H1 (cell line): ENCODE measurements around the gene OGT. TPM values are rescaled to one million over a fixed set of nuclear protein-coding genes. Genes with fewer than 3 reads are reported as not detected.

ENCODE experiments used
- CTCF ChIA-PET: fragments of 300-600 bp; sonication (Branson Sonifier 250); formaldehyde crosslinking; loops from one replicate; lab custom pipeline; 2021; ENCODE audit not compliant: partially characterized antibody; lab: Charles Lee
- POLR2A ChIA-PET: fragments of 300-600 bp; sonication (Branson Sonifier 250); formaldehyde crosslinking; loops from one replicate; lab custom pipeline; 2021; ENCODE audit warnings: inconsistent platforms; ENCODE audit not compliant: partially characterized antibody; lab: Charles Lee
- DNase-seq, 2 experiments: peaks; one replicate each; pipeline versions ENCODE4 v3.0.0 to v3.0.0-alpha.2; 2010 to 2022; ENCODE audit warnings: low spot score in 2 of 2, low read depth in 1 of 2, mixed read lengths in 1 of 2
- FAIRE-seq: peaks from 2 replicates; lab custom pipeline; 2011; peaks lifted over from hg19 to GRCh38; lab: Jason Lieb, UNC
- H2AFZ ChIP-seq: 2 replicates; pipeline ENCODE4 v1.8.1; 2012; ENCODE audit warnings: low read length, inconsistent platforms
- H2AK5ac ChIP-seq: 2 replicates; pipeline ENCODE4 v1.6.1; 2013; ENCODE audit warnings: low read depth, low read length
- H2BK120ac ChIP-seq: replicated peaks from 2 replicates; pipeline ENCODE3; 2013; ENCODE audit warnings: low read depth, low read length, inconsistent platforms
- H2BK12ac ChIP-seq: 2 replicates; pipeline ENCODE4 v1.6.1; 2013; ENCODE audit warnings: low read depth, low read length
- H2BK15ac ChIP-seq: 2 replicates; pipeline ENCODE4 v1.6.1; 2013; ENCODE audit warnings: low read length
- H2BK20ac ChIP-seq: 2 replicates; pipeline ENCODE4 v1.6.1; 2013; ENCODE audit warnings: low read length
- H2BK5ac ChIP-seq: 2 replicates; pipeline ENCODE4 v1.6.1; 2013; ENCODE audit warnings: low read depth, low read length
- H3K14ac ChIP-seq: 2 replicates; pipeline ENCODE4 v1.6.1; 2013; ENCODE audit warnings: inconsistent platforms; ENCODE audit not compliant: insufficient read length
- H3K18ac ChIP-seq: 2 replicates; pipeline ENCODE4 v1.6.1; 2013; ENCODE audit warnings: low read length; ENCODE audit errors: extremely low read depth
- H3K23ac ChIP-seq: 2 replicates; pipeline ENCODE4 v1.6.1; 2013; ENCODE audit warnings: inconsistent platforms; ENCODE audit not compliant: insufficient read length
- H3K23me2 ChIP-seq: 2 replicates; pipeline ENCODE4 v1.6.1; 2013; ENCODE audit warnings: low read depth, low read length
- H3K27ac ChIP-seq: 2 replicates; pipeline ENCODE4 v1.6.1; 2011; ENCODE audit warnings: low read depth, low read length, inconsistent platforms
- H3K27me3 ChIP-seq, 4 experiments: replicated peaks in 1 of 4; 1 replicate in 1 of 4; 2 replicates in 3 of 4; pipeline versions ENCODE4 v1.6.1 to v1.8.1; 2011 to 2013; ENCODE audit warnings: low read length in 3 of 4, mild to moderate bottlenecking in 3 of 4, inconsistent platforms in 2 of 4, mixed read lengths in 2 of 4, moderate library complexity in 1 of 4; ENCODE audit not compliant: control insufficient read depth in 3 of 4, insufficient read depth in 3 of 4; ENCODE audit errors: extremely low read depth in 1 of 4
- H3K36me3 ChIP-seq, 4 experiments: 2 replicates each; pipeline versions ENCODE4 v1.6.1 to v1.8.1; 2011 to 2013; ENCODE audit warnings: mild to moderate bottlenecking in 4 of 4, low read length in 3 of 4, moderate library complexity in 2 of 4, control low read depth in 1 of 4, inconsistent platforms in 1 of 4; ENCODE audit not compliant: insufficient read depth in 4 of 4, control insufficient read depth in 2 of 4
- H3K4ac ChIP-seq: replicated peaks from 2 replicates; pipeline ENCODE3; 2013; ENCODE audit warnings: low read length, low read depth, mixed read lengths, inconsistent platforms; ENCODE audit not compliant: insufficient read length
- H3K4me1 ChIP-seq, 4 experiments: replicated peaks in 1 of 4; 1 replicate in 1 of 4; 2 replicates in 3 of 4; pipeline versions ENCODE4 v1.6.1 to v1.8.1; 2011 to 2013; ENCODE audit warnings: low read length in 3 of 4, inconsistent platforms in 2 of 4, mixed read lengths in 1 of 4; ENCODE audit not compliant: insufficient read depth in 4 of 4, control insufficient read depth in 3 of 4
- H3K4me2 ChIP-seq, 2 experiments: 2 replicates each; pipeline versions ENCODE4 v1.6.1 to v1.8.1; 2011 to 2013; ENCODE audit warnings: low read depth in 2 of 2, low read length in 2 of 2, control low read depth in 1 of 2, inconsistent platforms in 1 of 2, mild to moderate bottlenecking in 1 of 2; ENCODE audit not compliant: insufficient read depth in 1 of 2
- H3K4me3 ChIP-seq, 4 experiments: fragments of 200-600, 300-600 bp in 1 of 4; sonication (generic), shearing (Covaris generic), sonication (Bioruptor Twin) in 1 of 4; 2 replicates each; pipeline versions ENCODE4 v1.5.1 to v1.8.1; 2011 to 2016; ENCODE audit warnings: low read length in 4 of 4, low read depth in 3 of 4, control low read depth in 2 of 4, inconsistent platforms in 2 of 4, mild to moderate bottlenecking in 2 of 4, mixed read lengths in 1 of 4, moderate library complexity in 1 of 4; ENCODE audit not compliant: insufficient read depth in 2 of 4; ENCODE audit errors: extremely low read depth in 1 of 4
- H3K56ac ChIP-seq: replicated peaks from 2 replicates; pipeline ENCODE3; 2013; ENCODE audit warnings: low read depth, mild to moderate bottlenecking, mixed read lengths, low read length, inconsistent platforms; ENCODE audit not compliant: insufficient read length
- H3K79me1 ChIP-seq: 2 replicates; pipeline ENCODE4 v1.6.1; 2013; ENCODE audit warnings: low read depth, low read length, control low read depth
- H3K79me2 ChIP-seq, 2 experiments: 2 replicates each; pipeline versions ENCODE4 v1.6.1 to v1.8.1; 2012 to 2013; ENCODE audit warnings: low read length in 2 of 2, mild to moderate bottlenecking in 2 of 2, inconsistent platforms in 1 of 2; ENCODE audit not compliant: insufficient read depth in 2 of 2, control insufficient read depth in 1 of 2
- H3K9ac ChIP-seq, 4 experiments: replicated peaks in 1 of 4; 1 replicate in 1 of 4; 2 replicates in 3 of 4; pipeline versions ENCODE4 v1.6.1 to v1.8.1; 2011 to 2013; ENCODE audit warnings: low read depth in 3 of 4, low read length in 3 of 4, control low read depth in 2 of 4, mild to moderate bottlenecking in 2 of 4, moderate library complexity in 2 of 4, inconsistent platforms in 1 of 4; ENCODE audit errors: extremely low read depth in 1 of 4
- H3K9me3 ChIP-seq, 2 experiments: 2 replicates each; pipeline versions ENCODE4 v1.6.1 to v1.8.1; 2012 to 2013; ENCODE audit warnings: mild to moderate bottlenecking in 2 of 2, moderate library complexity in 2 of 2, control low read depth in 1 of 2, inconsistent platforms in 1 of 2, low read depth in 1 of 2, low read length in 1 of 2, mixed read lengths in 1 of 2; ENCODE audit not compliant: insufficient read depth in 2 of 2
- H4K20me1 ChIP-seq, 2 experiments: replicated peaks in 1 of 2; 2 replicates each; pipeline versions ENCODE3 to v1.8.1; 2011 to 2013; ENCODE audit warnings: inconsistent platforms in 2 of 2, low read length in 2 of 2, mild to moderate bottlenecking in 1 of 2; ENCODE audit not compliant: insufficient read depth in 2 of 2, control insufficient read depth in 1 of 2
- H4K5ac ChIP-seq: 2 replicates; pipeline ENCODE4 v1.6.1; 2013; ENCODE audit warnings: low read length, low read depth, mixed read lengths, inconsistent platforms; ENCODE audit not compliant: insufficient read length
- H4K8ac ChIP-seq: 2 replicates; pipeline ENCODE4 v1.8.0; 2013; ENCODE audit warnings: mild to moderate bottlenecking, moderate library complexity, low read length, inconsistent platforms; ENCODE audit not compliant: insufficient read depth; ENCODE audit errors: extremely low read depth
- H4K91ac ChIP-seq: replicated peaks from 2 replicates; pipeline ENCODE3; 2013; ENCODE audit warnings: low read length, mixed read lengths, inconsistent platforms; ENCODE audit not compliant: insufficient read length
- CREB1 ChIP-seq: IDR thresholded peaks from 2 replicates; pipeline ENCODE4 v1.6.1; 2012; ENCODE audit warnings: inconsistent platforms
- EGR1 ChIP-seq: IDR thresholded peaks from 2 replicates; pipeline ENCODE4 v1.6.1; 2011; ENCODE audit warnings: low read depth, low read length, borderline replicate concordance
- EP300 ChIP-seq, 2 experiments: IDR thresholded peaks; 1 replicate in 1 of 2; 2 replicates in 1 of 2; pipeline ENCODE4 v1.6.1; 2011 to 2012; ENCODE audit warnings: low read depth in 2 of 2, low read length in 2 of 2, mild to moderate bottlenecking in 2 of 2, borderline replicate concordance in 1 of 2, inconsistent platforms in 1 of 2, moderate library complexity in 1 of 2
- FOSL1 ChIP-seq: IDR thresholded peaks from 2 replicates; pipeline ENCODE4 v1.6.1; 2011; ENCODE audit warnings: mild to moderate bottlenecking, low read depth, low read length, moderate library complexity; ENCODE audit not compliant: insufficient read depth
- POU5F1 ChIP-seq: IDR thresholded peaks from 2 replicates; pipeline ENCODE4 v1.6.1; 2011; ENCODE audit warnings: low read depth, mild to moderate bottlenecking, low read length, moderate library complexity
- RAD21 ChIP-seq, 2 experiments: IDR thresholded peaks in 1 of 2; conservative IDR thresholded peaks in 1 of 2; 2 replicates each; pipeline ENCODE4 v1.6.1; 2011; ENCODE audit warnings: low read depth in 2 of 2, low read length in 2 of 2, improper control_type of control experiment in 1 of 2, inconsistent platforms in 1 of 2, mild to moderate bottlenecking in 1 of 2, moderate library complexity in 1 of 2
- TBP ChIP-seq: IDR thresholded peaks from 2 replicates; pipeline ENCODE4 v1.6.1; 2011; ENCODE audit warnings: low read depth, low read length, improper control_type of control experiment
- YY1 ChIP-seq: IDR thresholded peaks from 2 replicates; pipeline ENCODE4 v1.6.1; 2011; ENCODE audit warnings: low read depth, mild to moderate bottlenecking, low read length
- WGBS, 2 experiments: shearing (Covaris generic) in 1 of 2; methylation state at CpG; one replicate each; pipeline versions ENCODE4 v1.1.6 to v1.1.7; 2013 to 2015; ENCODE audit warnings: low lambda C conversion rate in 2 of 2, mixed read lengths in 2 of 2, inconsistent platforms in 1 of 2, low coverage in 1 of 2, missing lambda C conversion rate in 1 of 2; ENCODE audit not compliant: insufficient replicate concordance in 2 of 2, insufficient coverage in 1 of 2, insufficient read length in 1 of 2; ENCODE audit errors: extremely low coverage in 1 of 2, missing lambda C conversion rate in 1 of 2; 5-methylcytosine and 5-hydroxymethylcytosine counted together
- polyA plus RNA-seq, 7 experiments: library from polyadenylated mRNA; depleted of rRNA in 3 of 7; stranded (reverse) in 5 of 7; unstranded in 2 of 7; fragments of >200 nt in 5 of 7; fragments of 200-250 nt in 2 of 7; gene quantifications; 1 replicate in 5 of 7; 2 replicates in 1 of 7; 4 replicates in 1 of 7; pipeline versions ENCODE4 v1.2.1 to v1.2.3, GENCODE V29; 2011 to 2013; ENCODE audit warnings: missing spikeins in 2 of 7, mixed read lengths in 2 of 7
- total RNA-seq: library from RNA; stranded (reverse); fragmentation: NEBNext Ultra II Directional; extraction: Animal tissue kit (Norgen Biotek cat#: 25700); gene quantifications from 2 replicates; pipeline ENCODE4 v1.2.1, GENCODE V29; 2021
- TF ChIP-seq, protein P1 (sequence below): IDR thresholded peaks from 2 replicates; pipeline ENCODE4 v1.6.1; 2011; ENCODE audit warnings: low read length, improper control_type of control experiment
- TF ChIP-seq, protein P2 (sequence below): IDR thresholded peaks from 2 replicates; pipeline ENCODE4 v1.6.1; 2012; ENCODE audit warnings: inconsistent platforms
- TF ChIP-seq, protein P3 (sequence below): IDR thresholded peaks from 2 replicates; pipeline ENCODE4 v1.6.1; 2012; ENCODE audit warnings: low read length, inconsistent platforms

The OGT gene
- total and polyA plus RNA-seq, 2 of the 8 experiments (the other 6 are each of a cell fraction or from before 2014, with no cell fraction given) = 130 to 169 TPM

DNA sequence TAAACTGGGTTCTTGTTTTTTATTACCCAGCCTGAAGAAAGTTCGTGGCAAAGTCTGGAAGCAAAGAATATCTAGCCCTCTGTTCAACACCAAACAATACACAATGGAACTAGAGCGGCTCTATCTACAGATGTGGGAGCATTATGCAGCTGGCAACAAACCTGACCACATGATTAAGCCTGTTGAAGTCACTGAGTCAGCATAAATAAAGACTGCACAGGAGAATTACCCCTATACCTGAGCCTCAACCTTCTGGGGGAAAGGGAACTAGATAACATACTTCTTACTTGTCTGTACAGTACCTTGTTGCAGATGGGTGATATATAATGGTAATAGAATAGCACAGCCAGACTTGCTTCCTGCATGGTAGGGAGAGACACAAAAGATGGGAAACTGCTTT is 40.7 kb downstream of the OGT start:
- CTCF ChIA-PET = no interaction called here
- no peak overlapping the region for H2BK12ac ChIP-seq
- TF ChIP-seq CREB1 (no peak), EGR1 (no peak), EP300 (IDR thresholded peaks at IDR 0.05; ENCODE audit: borderline replicate concordance in 1 of 2, low read depth in 2 of 2, low read length in 2 of 2) (no peak), TBP (no peak), FOSL1 (no peak), POU5F1 (no peak), YY1 (no peak), RAD21 (IDR thresholded peaks at IDR 0.05 in 1 of 2, conservative IDR thresholded peaks at IDR 0.05 in 1 of 2; ENCODE audit: low read depth in 2 of 2, low read length in 2 of 2) (no peak)
- TF ChIP-seq, protein P1, sequence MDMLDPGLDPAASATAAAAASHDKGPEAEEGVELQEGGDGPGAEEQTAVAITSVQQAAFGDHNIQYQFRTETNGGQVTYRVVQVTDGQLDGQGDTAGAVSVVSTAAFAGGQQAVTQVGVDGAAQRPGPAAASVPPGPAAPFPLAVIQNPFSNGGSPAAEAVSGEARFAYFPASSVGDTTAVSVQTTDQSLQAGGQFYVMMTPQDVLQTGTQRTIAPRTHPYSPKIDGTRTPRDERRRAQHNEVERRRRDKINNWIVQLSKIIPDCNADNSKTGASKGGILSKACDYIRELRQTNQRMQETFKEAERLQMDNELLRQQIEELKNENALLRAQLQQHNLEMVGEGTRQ = no peak
- TF ChIP-seq, protein P2, sequence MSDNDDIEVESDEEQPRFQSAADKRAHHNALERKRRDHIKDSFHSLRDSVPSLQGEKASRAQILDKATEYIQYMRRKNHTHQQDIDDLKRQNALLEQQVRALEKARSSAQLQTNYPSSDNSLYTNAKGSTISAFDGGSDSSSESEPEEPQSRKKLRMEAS = no peak
- TF ChIP-seq, protein P3, sequence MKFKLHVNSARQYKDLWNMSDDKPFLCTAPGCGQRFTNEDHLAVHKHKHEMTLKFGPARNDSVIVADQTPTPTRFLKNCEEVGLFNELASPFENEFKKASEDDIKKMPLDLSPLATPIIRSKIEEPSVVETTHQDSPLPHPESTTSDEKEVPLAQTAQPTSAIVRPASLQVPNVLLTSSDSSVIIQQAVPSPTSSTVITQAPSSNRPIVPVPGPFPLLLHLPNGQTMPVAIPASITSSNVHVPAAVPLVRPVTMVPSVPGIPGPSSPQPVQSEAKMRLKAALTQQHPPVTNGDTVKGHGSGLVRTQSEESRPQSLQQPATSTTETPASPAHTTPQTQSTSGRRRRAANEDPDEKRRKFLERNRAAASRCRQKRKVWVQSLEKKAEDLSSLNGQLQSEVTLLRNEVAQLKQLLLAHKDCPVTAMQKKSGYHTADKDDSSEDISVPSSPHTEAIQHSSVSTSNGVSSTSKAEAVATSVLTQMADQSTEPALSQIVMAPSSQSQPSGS = no peak

More for the DNA sequence above, 40.7 kb downstream of the OGT start:
- DNase-seq (no peak), FAIRE-seq (no peak)
- no peak overlapping the region for H4K5ac ChIP-seq
- H3K9ac ChIP-seq = no peak overlapping the region
- H3K4me1 ChIP-seq = no peaks in the 10 kb centered on the region; a peak in 1 of 7 replicates
- H3K23me2 ChIP-seq = no peaks in the 10 kb centered on the region
- H3K4me2 ChIP-seq = no peak overlapping the region
- no peak overlapping the region for H2BK5ac ChIP-seq
- H2AK5ac ChIP-seq = no peak overlapping the region
- H4K20me1 ChIP-seq = peaks cover 0 to 2% of the 10 kb centered on the region in 2 experiments
- no peak overlapping the region for H3K23ac ChIP-seq
- WGBS, 2 experiments = 95% methylated on average over 2 of the region's 2 CpGs; no CpG with 5 or more reads in 1 of the 2 experiments
- no peak overlapping the region for H3K4me3 ChIP-seq
- no peak overlapping the region for H3K14ac ChIP-seq
- peaks cover 0 to 54% (median 23%) of the 10 kb centered on the region in 4 experiments; a peak in 7 of 8 replicates for H3K36me3 ChIP-seq
- H3K56ac ChIP-seq = no peak overlapping the region
- H3K27ac ChIP-seq = no peak overlapping the region
- no peak overlapping the region for H2AFZ ChIP-seq
- no peak overlapping the region for H4K8ac ChIP-seq
- H3K9me3 ChIP-seq = no peaks in the 10 kb centered on the region
- no peaks in the 10 kb centered on the region for H3K27me3 ChIP-seq
- no peak overlapping the region for H2BK120ac ChIP-seq
- no peak overlapping the region for H2BK15ac ChIP-seq
- no peaks in the 10 kb centered on the region for H3K79me1 ChIP-seq
- POLR2A ChIA-PET = no interaction called here
- no peak overlapping the region for H2BK20ac ChIP-seq
- no peaks in the 10 kb centered on the region for H3K79me2 ChIP-seq
- H3K18ac ChIP-seq = no peak overlapping the region
- H4K91ac ChIP-seq = no peak overlapping the region
- no peak overlapping the region for H3K4ac ChIP-seq
